HL-60/S4 treated with phorbol 12-myristate 13-acetate at 8.2 ng/mL for 4 days and 3 days (cell line): ENCODE results near the gene CACNA1D.

Experiments
- in situ Hi-C: fragments of 300-500 bp; cut with MboI; formaldehyde crosslinking; loops from 2 replicates; pipeline ENCODE4 v1.15.0; 2022; ENCODE audit warnings: low sequenced_read_pairs

CACNA1D gene

GRCh38 chr3:53774414-53774813 is 280.0 kb downstream of the CACNA1D start:
- in situ Hi-C loops = no loop called here

GRCh38 chr3:53775018-53775417 is 280.6 kb downstream of the CACNA1D start:
- in situ Hi-C loops = no loop called here

- in situ Hi-C loops = no loop called here
Measured at GRCh38 chr3:53775834-53776251, 281.4 kb downstream of the CACNA1D start.

- in situ Hi-C loops = no loop called here
Measured at GRCh38 chr3:53776494-53777101, 282.2 kb downstream of the CACNA1D start.

GRCh38 chr3:53777468-53777867 is 283.1 kb downstream of the CACNA1D start:
- in situ Hi-C loops = no loop called here

GRCh38 chr3:53778153-53778552 is 283.7 kb downstream of the CACNA1D start:
- in situ Hi-C loops = no loop called here

GRCh38 chr3:53780171-53780570 is 285.8 kb downstream of the CACNA1D start:
- in situ Hi-C loops = no loop called here

GRCh38 chr3:53780806-53781205 is 286.4 kb downstream of the CACNA1D start:
- in situ Hi-C loops = no loop called here

- in situ Hi-C loops = no loop called here
Measured at GRCh38 chr3:53787016-53787415, 292.6 kb downstream of the CACNA1D start.

- in situ Hi-C loops = no loop called here
Measured at GRCh38 chr3:53788038-53788437, 293.6 kb downstream of the CACNA1D start.

GRCh38 chr3:53789459-53789858 is 295.0 kb downstream of the CACNA1D start:
- in situ Hi-C loops = no loop called here

- in situ Hi-C loops = no loop called here
Measured at GRCh38 chr3:53790470-53790869, 296.1 kb downstream of the CACNA1D start.

GRCh38 chr3:53791317-53791716 is 296.9 kb downstream of the CACNA1D start:
- in situ Hi-C loops = no loop called here

GRCh38 chr3:53792866-53793265 is 298.5 kb downstream of the CACNA1D start:
- in situ Hi-C loops = no loop called here

- in situ Hi-C loops = no loop called here
Measured at GRCh38 chr3:53794597-53794996, 300.2 kb downstream of the CACNA1D start.

GRCh38 chr3:53795176-53795575 is 300.8 kb downstream of the CACNA1D start:
- in situ Hi-C loops = no loop called here

- in situ Hi-C loops = no loop called here
Measured at GRCh38 chr3:53795789-53796560, 301.6 kb downstream of the CACNA1D start.

- in situ Hi-C loops = no loop called here
Measured at GRCh38 chr3:53798144-53798543, 303.7 kb downstream of the CACNA1D start.

GRCh38 chr3:53799338-53799865 is 305.0 kb downstream of the CACNA1D start:
- in situ Hi-C loops = no loop called here

GRCh38 chr3:53800041-53800906 is 305.9 kb downstream of the CACNA1D start:
- in situ Hi-C loops = no loop called here

GRCh38 chr3:53801319-53801718 is 306.9 kb downstream of the CACNA1D start:
- in situ Hi-C loops = no loop called here
